ENCODE data around the gene BIK.

Gene BIK

DNA sequence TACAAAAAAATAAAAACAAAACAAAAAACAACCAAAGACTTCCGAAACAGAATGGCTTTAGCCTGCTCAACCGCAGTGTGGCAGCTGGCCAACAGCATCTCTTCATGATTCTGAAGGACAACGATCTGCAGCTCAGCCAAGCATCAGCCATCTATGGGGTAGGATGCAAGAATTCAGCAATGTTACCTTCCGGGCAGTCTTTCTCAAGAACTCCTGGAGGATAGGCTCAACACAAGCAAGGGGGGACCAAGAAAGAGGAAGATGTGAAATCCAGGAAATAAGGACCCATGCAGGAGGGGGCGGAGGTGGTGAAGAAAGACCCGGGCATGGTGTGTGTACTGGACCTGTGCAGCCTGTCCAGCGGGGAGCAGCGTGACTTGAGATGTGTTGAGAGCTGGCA is 37.3 kb downstream of the BIK start:
- H3K9me3 ChIP-seq (replicated peaks in 1 of 11) = no peaks in the 10 kb centered on the region
- peak overlapping the region; percentile 2 to 65 (median 48); a peak in 19 of 20 replicates for H3K4me3 ChIP-seq
- peak overlapping the region; percentile 55 to 84 (median 78); a peak in 20 of 22 replicates for H3K9ac ChIP-seq
- H3K27me3 ChIP-seq = no peaks in the 10 kb centered on the region
- H3K27ac ChIP-seq = peak overlapping the region; percentile 50 to 95 (median 89); a peak in 21 of 22 replicates
- H4K20me1 ChIP-seq = peaks cover 0 to 6% (median 0%) of the 10 kb centered on the region in 11 experiments; a peak in 2 of 22 replicates
- H3K36me3 ChIP-seq = no peaks in the 10 kb centered on the region
- peak overlapping the region; percentile 84 to 97 (median 93) for H3K4me2 ChIP-seq
- peak in 9 of 11 experiments; percentile 42 to 91 (median 81); a peak in 14 of 22 replicates for TF ChIP-seq Cebpa-rat (IDR thresholded peaks at IDR 0.05)
- peaks cover 62 to 79% (median 73%) of the 10 kb centered on the region in 10 experiments for H3K4me1 ChIP-seq

DNA sequence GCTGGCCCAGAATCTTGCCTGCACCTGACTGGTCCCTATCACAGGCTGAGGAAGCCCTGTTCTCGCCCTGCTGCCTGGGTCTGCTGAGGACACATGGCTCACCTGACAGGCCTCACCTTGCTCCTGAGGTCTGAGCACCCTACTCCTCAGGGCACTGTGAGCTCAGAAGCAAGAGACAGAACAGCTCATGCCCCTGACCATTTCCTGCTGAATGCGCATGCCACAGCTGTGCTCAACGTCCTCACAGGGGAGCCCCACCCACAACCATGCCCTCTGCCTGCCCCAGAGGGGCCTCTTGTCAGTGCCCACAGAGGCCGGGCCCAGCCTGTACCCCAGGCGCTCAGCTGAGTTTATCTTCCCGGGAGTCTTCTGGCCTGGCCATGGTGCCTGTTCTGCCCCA is 38.0 kb downstream of the BIK start:
- H3K27me3 ChIP-seq = no peaks in the 10 kb centered on the region
- H3K27ac ChIP-seq = peak overlapping the region; percentile 64 to 95 (median 89)
- no peaks in the 10 kb centered on the region for H3K36me3 ChIP-seq
- no peak for TF ChIP-seq Cebpa-rat (IDR thresholded peaks at IDR 0.05)
- no peaks in the 10 kb centered on the region for H3K9me3 ChIP-seq (replicated peaks in 1 of 11)
- H3K4me1 ChIP-seq = peaks cover 62 to 76% (median 71%) of the 10 kb centered on the region in 10 experiments
- H4K20me1 ChIP-seq = peaks cover 0 to 7% (median 0%) of the 10 kb centered on the region in 11 experiments; a peak in 3 of 22 replicates
- peak overlapping the region; percentile 84 to 97 (median 93) for H3K4me2 ChIP-seq
- peak overlapping the region in 6 of 10 experiments; percentile 46 to 65 (median 52); a peak in 10 of 20 replicates for H3K4me3 ChIP-seq
- H3K9ac ChIP-seq = peak overlapping the region; percentile 48 to 84 (median 78); a peak in 21 of 22 replicates

DNA sequence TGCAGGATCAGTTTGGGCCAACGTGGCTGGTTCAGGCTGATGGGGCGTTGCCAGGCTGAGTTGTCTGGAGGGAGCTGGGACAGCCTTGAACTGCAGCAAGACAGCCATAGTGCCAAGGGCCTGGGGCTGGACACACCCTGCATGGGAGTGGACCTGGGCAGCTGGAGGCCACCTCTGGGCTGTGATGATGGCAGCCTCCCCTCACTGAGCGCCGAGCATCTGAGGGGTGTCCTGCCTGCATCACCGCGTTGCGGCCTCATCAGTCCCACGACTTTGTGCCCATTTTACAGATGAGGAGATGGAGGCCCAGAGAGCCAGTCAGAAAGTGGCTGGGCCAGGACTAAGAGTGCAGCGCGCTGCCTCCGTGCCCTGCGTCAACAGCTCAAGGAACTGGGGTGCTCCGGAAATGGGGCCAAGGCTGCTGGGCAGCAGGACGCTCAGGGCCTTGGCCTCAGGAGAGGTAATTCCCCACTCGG is 40.2 kb downstream of the BIK start:
- peak overlapping the region; percentile 82 to 97 (median 91) for H3K9ac ChIP-seq
- peaks cover 68 to 76% (median 74%) of the 10 kb centered on the region in 10 experiments for H3K4me1 ChIP-seq
- peak overlapping the region; percentile 80 to 99 (median 94) for H3K4me3 ChIP-seq
- peaks cover 0 to 16% (median 12%) of the 10 kb centered on the region in 11 experiments; a peak in 12 of 22 replicates for H3K36me3 ChIP-seq
- H4K20me1 ChIP-seq = peaks cover 12 to 28% (median 16%) of the 10 kb centered on the region in 11 experiments
- no peak for TF ChIP-seq Cebpa-rat (IDR thresholded peaks at IDR 0.05)
- peak overlapping the region; percentile 30 to 97 (median 88); a peak in 21 of 22 replicates for H3K27ac ChIP-seq
- peak overlapping the region; percentile 85 to 99 (median 96) for H3K4me2 ChIP-seq
- no peaks in the 10 kb centered on the region for H3K27me3 ChIP-seq
- no peaks in the 10 kb centered on the region for H3K9me3 ChIP-seq (replicated peaks in 1 of 11)

DNA sequence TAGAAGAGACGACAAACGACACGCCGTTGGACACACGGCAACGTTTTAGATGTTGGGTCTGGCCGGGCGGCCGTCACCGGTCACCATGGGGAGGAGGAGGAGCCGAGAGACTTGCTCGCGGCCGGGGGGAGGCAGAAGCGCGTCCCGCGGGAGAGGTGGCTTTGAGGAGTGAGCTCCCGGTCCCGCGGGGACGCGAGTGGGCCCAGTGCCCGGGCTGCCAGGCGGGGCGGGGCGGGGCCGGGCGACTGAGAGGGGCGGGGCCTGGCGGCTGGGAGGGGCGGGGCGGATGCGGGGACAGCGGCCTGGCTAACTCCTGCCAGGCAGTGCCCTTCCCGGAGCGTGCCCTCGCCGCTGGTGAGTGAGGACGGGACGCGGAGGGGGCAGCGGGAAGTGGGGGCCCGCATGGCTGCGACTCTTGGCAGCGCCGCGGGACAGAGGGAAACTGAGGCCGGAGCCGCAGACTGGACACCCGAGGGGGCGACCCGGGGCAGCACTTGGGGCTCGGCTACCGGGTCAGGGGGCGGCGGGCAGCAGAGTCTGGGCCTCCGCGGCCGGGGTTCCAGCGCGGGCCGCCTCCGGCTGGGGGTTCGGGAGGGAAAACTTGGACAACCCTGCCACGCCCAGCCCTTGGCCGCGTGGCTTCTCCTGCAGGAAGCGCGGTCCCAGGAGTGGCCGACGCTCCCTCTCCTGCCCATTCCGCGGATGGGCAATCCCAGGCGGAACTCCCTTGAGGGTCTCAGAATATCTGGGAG is 40.9 kb downstream of the BIK start, which contains the start of gene TSPO:
Gene TSPO, plus strand, starts transcription at position 309 of the 752 bp plus-strand sequence. CDS start 7,680 bp downstream, outside the sequence.
- TF ChIP-seq Cebpa-rat (IDR thresholded peaks at IDR 0.05) = no peak
- peak within 1 kb of the TSS; percentile 85 to 99 (median 96) for H3K4me2 ChIP-seq
- peak within 1 kb of the TSS; percentile 48 to 97 (median 88) for H3K27ac ChIP-seq
- H3K36me3 ChIP-seq = peaks cover 0 to 22% (median 17%) of the 10 kb centered on the region in 11 experiments; a peak in 13 of 22 replicates
- H3K4me3 ChIP-seq = peak within 1 kb of the TSS; percentile 80 to 99 (median 94)
- no peaks in the 10 kb centered on the region for H3K27me3 ChIP-seq
- no peaks in the 10 kb centered on the region for H3K9me3 ChIP-seq (replicated peaks in 1 of 11)
- H3K4me1 ChIP-seq = peaks cover 67 to 75% (median 74%) of the 10 kb centered on the region in 10 experiments
- peak within 1 kb of the TSS; percentile 82 to 97 (median 91) for H3K9ac ChIP-seq
- H4K20me1 ChIP-seq = peaks cover 17 to 35% (median 21%) of the 10 kb centered on the region in 11 experiments

DNA sequence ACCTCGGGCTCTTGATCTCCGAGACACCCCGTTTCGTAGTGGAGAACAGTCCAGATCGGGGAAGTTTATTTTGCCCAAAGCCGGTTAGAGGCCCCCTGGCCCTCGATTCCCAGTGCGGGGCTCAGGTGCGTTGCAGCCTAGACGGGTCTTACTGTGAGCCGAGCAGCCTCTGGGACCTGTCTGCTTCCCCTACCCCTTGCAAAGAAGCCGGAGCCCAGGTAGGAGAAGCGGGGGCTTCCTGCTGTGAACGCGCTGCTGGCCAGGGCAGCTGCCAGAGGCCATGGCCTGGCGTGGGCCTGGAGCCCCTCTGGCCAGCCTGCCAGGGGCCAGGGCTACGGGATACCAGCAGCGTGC is 41.4 kb downstream of the BIK start:
- H4K20me1 ChIP-seq = peaks cover 22 to 41% (median 27%) of the 10 kb centered on the region in 11 experiments
- H3K4me3 ChIP-seq = peak overlapping the region; percentile 80 to 99 (median 94)
- no peaks in the 10 kb centered on the region for H3K27me3 ChIP-seq
- peaks cover 66 to 75% (median 74%) of the 10 kb centered on the region in 10 experiments for H3K4me1 ChIP-seq
- TF ChIP-seq Cebpa-rat (IDR thresholded peaks at IDR 0.05) = no peak
- H3K36me3 ChIP-seq = peaks cover 0 to 28% (median 17%) of the 10 kb centered on the region in 11 experiments; a peak in 15 of 22 replicates
- H3K4me2 ChIP-seq = peak overlapping the region; percentile 85 to 99 (median 96)
- H3K27ac ChIP-seq = peak overlapping the region; percentile 48 to 97 (median 88)
- peak overlapping the region; percentile 82 to 97 (median 91) for H3K9ac ChIP-seq
- no peaks in the 10 kb centered on the region for H3K9me3 ChIP-seq (replicated peaks in 1 of 11)

DNA sequence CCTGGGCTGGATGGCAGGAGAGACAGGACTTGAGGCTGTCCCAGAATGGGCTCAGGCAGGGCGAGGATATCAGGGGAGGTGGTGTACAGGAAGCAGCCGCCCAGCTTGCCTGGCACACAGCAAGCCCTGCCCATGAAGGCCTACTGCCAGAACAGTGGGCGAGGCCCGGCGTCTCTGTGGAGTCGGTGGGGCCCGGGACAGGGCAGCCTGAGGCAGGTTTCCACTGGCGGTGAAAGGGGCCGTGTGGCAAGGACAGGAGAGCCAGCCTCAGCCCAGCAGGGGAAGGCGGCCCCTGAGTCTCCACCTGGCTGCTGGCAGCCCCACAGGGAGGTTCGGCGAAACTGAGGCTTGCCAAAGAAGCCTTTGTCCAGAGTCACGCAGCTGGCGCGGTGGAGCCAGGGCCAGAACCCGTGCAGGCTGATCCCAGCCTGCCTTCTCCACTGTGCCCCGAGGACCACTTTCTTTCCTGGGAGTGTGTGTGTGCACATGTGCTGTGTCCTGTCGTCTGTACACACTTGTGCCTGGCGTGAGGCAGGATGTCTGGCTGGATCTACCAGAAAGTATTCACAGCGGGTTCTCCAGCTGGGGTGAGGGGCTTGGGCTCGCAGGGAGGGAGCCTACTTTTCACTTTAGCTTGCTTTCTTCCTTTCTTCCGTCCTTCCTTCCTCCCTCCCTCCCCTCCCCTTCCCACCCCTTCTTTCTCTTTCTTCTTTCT is 42.0 kb downstream of the BIK start:
- H3K4me1 ChIP-seq = peaks cover 66 to 75% (median 73%) of the 10 kb centered on the region in 10 experiments
- H3K4me3 ChIP-seq = peak overlapping the region; percentile 80 to 99 (median 94)
- H3K9me3 ChIP-seq (replicated peaks in 1 of 11) = no peaks in the 10 kb centered on the region
- no peaks in the 10 kb centered on the region for H3K27me3 ChIP-seq
- TF ChIP-seq Cebpa-rat (IDR thresholded peaks at IDR 0.05) = no peak
- H3K27ac ChIP-seq = peak overlapping the region; percentile 48 to 97 (median 88)
- peak overlapping the region; percentile 82 to 97 (median 91) for H3K9ac ChIP-seq
- peaks cover 0 to 29% (median 20%) of the 10 kb centered on the region in 11 experiments; a peak in 15 of 22 replicates for H3K36me3 ChIP-seq
- H4K20me1 ChIP-seq = peaks cover 25 to 46% (median 32%) of the 10 kb centered on the region in 11 experiments
- H3K4me2 ChIP-seq = peak overlapping the region; percentile 85 to 99 (median 96)

DNA sequence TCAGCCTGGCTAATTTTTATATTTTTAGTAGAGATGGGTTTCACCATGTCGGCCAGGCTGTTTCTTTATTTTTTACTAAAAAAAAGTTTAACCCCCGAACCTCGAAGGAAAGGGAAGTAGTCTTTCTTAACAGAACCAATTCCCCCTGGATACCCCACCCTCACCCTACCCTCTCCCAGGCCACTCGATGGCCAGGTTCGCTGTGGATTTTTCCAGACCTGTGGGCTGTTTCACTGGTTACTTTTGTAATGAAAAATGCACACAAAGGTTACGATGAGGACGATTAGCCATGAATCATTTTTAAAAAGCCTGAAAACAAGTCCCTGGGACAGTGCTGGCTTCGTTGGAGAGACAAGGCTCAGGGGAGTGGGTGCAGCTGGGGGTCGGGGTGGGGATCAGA is 43.3 kb downstream of the BIK start:
- Histone ChIP-seq H3K9ac (peak overlapping the region; percentile 32 to 80 (median 73); a peak in 21 of 22 replicates), H3K4me3 (peak overlapping the region; percentile 27 to 99 (median 68); a peak in 19 of 20 replicates), H4K20me1 (peaks cover 39 to 60% (median 46%) of the 10 kb centered on the region in 11 experiments), H3K9me3 (replicated peaks in 1 of 11) (no peaks in the 10 kb centered on the region), H3K36me3 (peaks cover 0 to 43% (median 30%) of the 10 kb centered on the region in 11 experiments; a peak in 17 of 22 replicates), H3K4me2 (peak overlapping the region; percentile 78 to 99 (median 91)), H3K4me1 (peaks cover 66 to 75% (median 73%) of the 10 kb centered on the region in 10 experiments), H3K27ac (peak overlapping the region in 10 of 11 experiments; percentile 44 to 96 (median 72); a peak in 20 of 22 replicates), H3K27me3 (no peaks in the 10 kb centered on the region)
- TF ChIP-seq Cebpa-rat (IDR thresholded peaks at IDR 0.05) = no peak

DNA sequence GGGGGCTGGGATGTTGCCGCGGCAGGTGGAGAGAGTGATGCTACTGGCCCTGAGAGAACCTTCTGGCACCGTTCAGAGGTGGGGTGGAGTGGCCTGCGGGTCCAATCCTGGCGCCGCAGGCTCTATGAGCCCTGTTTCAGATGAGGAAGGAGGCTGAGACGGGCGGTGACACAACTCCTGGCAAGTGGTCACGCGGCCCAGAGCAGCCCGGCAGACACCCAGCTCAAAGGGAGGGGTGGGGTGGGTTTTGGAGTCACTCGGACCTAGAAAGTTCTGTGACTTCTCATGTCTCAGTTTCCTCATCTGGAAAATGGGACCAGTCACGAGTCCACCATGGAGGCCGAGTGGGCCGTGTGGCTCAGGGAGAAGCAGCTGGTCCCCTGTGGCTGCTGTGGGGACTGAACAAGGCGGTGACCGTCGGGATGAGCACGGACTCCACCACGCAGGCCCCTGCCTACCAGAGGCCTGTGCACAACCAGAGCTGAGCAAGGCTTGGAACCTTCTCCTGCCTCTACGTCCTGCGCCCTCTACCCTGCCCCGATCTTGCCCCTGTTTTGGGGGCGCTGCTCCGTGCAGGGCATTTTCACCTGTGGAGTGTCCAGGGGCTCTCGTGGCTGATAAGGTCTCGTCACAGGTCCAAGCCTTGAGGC is 44.5 kb downstream of the BIK start:
- peak overlapping the region in 9 of 11 experiments; percentile 52 to 96 (median 72); a peak in 18 of 22 replicates for H3K27ac ChIP-seq

More for the DNA sequence above, 44.5 kb downstream of the BIK start:
- Histone ChIP-seq H3K9me3 (replicated peaks in 1 of 11) (no peaks in the 10 kb centered on the region), H3K4me3 (peak overlapping the region in 8 of 10 experiments; percentile 52 to 99 (median 80); a peak in 15 of 20 replicates), H3K9ac (peak overlapping the region; percentile 34 to 80 (median 73); a peak in 18 of 22 replicates), H3K4me1 (peaks cover 63 to 75% (median 74%) of the 10 kb centered on the region in 10 experiments), H4K20me1 (peaks cover 50 to 71% (median 57%) of the 10 kb centered on the region in 11 experiments), H3K36me3 (peaks cover 5 to 54% (median 41%) of the 10 kb centered on the region in 11 experiments; a peak in 21 of 22 replicates), H3K27me3 (no peaks in the 10 kb centered on the region), H3K4me2 (peak overlapping the region; percentile 78 to 99 (median 91))
- TF ChIP-seq Cebpa-rat (IDR thresholded peaks at IDR 0.05) = no peak

Measured in BLaER1 treated with 17β-estradiol and CSF1 and Interleukin-3, amounts not matched to agents 10 nM and 100 nM (cell line).